AG20443 (cell line): ENCODE data around the gene CCDC171.
"Not testable (repeated sequence)": the region's sequence is repeated elsewhere in the genome, so short reads cannot be mapped to it uniquely, and the experiment has no call there.

Experiments used
- DNase-seq: peaks from one replicate; pipeline ENCODE4 v3.0.0; 2012; ENCODE audit warnings: low spot score, mixed read lengths

Gene CCDC171

DNA sequence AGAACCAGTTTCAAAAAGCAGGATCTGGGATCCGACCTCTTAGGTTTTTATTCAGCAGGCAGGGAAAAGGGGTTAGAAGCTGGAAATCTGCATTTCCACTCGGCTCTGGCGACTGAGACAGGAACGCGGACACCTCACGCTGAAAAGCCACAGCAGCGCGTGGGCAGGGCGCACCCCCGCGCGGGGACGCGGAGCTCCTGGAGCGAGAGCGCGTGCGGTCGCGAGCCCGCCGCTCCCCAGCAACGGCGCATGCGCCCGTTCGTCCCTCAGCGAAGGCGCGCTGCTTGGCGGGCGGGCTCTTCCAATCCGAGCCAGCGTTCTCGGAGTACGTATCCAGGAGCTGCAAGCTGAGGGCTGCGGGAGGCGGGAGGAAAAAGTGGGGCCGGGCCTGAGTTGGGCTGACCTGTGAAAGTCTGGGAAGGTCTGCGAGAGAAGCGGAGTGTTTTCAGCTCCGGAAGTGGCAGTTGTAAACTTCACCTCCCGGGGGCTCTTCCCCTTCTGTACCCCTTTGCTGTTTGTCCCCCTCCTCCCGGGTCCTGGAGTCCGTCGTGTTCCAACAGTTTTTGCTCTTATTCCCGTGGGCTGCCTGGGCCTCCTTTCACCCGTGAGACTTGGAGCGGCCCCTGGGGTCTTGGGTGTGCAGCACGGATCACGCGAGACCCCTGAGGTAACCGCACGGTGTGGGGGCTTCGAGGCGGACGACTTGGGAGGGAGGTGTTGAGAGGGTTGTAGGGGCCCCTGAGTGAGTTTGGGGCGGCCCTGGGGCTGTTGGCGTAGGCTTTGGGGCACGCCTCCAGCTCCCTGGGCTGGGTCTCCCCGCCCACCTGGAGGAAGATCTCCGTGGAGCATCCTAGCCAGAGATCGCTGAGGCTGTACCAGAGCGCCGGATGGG, at the start of gene CCDC171:
Gene CCDC171 (plus strand): TSS at position 408 of the 892 bp plus-strand sequence. CDS start 11,046 bp downstream, outside the sequence.
- peak; percentile 100 for DNase-seq

DNA sequence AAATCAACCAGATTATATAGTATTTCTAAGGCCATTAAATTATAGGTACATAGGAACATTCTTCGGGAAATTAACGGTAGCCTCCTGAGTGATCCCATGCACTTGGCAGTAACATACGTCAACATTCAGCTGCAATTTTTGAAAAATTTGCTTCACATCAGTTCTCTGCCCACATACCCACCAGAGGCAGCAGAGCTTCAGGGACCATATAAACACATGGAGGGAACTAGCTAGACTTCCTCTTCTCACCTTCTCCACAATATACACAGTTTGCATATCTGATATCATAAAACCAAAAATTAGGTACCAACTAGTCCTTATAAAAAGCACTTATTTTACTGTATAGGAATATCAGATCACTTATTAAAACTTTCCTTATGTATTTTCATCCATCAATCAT, 46.9 kb upstream of the CCDC171 start:
- no peak for DNase-seq

DNA sequence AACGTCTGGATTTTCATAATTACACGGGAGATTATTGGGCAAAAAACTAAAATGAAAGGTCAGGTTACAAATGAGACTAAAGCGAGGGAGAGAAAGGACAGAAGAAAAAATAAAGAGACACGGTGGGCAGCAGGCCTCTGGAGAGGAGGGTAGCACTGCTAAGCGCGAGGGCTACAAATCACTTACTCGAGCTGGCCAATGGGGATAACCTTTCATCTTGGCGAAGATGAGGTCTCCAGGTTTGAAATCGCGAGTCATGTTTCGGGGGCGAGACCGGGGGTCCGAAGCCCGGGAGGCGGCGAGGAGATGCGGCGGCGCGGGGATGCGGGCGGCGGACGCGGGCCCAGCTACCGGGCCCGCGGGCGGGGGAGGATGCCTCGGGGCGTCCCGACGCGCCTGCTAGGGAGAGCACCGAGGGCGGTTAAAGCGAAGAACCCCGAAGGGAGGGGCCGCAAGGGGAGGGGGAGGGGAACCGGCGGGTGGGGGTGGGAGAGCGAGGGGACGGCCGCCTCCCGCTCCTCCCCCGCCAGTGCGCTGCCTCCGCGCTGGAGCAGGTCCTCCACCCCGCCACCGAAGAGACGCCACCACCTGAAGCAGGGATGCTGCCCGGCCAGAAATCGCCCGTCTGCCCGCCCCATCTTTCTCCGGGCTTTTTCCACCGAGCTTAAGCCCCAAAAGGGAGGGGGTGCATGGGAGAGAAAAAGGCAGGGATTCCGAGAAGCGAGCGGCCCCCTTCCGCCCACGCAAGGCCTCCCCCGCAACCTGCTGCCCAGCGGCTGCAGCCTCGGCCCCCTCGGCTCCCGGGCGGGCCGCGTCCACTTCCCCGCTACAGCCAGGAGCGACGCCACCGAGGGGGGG, 42.7 kb upstream of the CCDC171 start:
- DNase-seq, result peak; percentile 76

DNA sequence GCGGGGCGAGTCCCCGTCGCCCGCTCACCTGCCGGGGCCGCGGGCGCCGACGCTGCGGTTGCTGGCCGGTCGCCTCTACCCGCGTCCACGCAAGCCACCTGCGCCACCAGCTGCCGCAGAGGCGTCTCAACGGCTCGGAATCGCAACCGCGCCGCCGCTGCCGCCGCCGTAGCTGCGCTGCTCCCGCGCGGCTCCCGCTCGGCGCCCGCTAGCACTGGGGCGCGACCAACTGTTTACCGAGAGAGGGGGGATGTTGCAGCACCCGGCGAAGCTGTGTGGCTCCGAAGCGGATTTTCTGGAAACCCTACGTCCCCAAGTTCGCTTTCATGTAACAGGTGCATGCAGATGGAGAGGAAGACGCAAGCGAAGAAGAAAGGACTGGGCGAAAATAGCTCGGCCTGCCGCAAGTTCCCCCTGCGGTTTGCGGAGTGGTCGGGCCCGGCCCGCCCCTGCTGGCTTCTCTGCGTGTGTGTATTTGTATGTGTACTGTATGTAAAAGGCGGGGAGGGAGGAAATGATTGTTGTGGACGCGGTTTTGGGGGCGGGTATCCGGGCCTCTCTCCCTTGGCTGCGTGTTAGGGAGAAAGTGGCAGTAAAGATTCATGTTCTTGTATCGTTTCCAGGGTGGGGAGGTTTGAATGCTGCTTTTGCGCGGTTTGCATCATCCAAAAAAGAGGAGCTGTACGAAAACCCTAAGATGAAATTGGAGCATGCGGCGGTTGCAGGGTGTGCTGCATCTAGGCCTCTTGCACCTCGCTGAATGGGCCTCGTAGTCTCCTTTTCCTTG, 41.9 kb upstream of the CCDC171 start, which contains the start of gene PSIP1:
Gene PSIP1 (minus strand): TSS at position 182 of the 787 bp plus-strand sequence. CDS start 782 bp downstream, outside the sequence.
- DNase-seq, result peak; percentile 89

DNA sequence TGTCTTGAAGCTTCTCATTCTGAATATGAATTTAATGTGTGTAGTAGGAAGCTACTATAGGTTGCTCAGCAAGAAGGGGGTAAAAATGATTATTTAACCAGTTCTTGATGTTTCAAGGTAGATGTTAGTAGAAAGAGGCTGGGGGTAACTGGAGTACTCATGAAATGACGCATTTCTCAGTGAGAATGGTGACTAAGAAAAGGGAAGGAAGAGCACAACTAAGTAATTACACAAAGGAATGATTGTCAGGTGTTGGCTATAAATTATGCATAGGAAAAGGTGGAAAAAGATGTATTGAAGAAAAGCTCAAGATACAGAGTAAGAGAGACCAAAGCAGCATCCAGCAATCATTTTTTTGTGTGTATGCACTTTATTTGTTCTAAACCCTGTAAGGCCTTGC, 40.6 kb upstream of the CCDC171 start:
- DNase-seq, result no peak

DNA sequence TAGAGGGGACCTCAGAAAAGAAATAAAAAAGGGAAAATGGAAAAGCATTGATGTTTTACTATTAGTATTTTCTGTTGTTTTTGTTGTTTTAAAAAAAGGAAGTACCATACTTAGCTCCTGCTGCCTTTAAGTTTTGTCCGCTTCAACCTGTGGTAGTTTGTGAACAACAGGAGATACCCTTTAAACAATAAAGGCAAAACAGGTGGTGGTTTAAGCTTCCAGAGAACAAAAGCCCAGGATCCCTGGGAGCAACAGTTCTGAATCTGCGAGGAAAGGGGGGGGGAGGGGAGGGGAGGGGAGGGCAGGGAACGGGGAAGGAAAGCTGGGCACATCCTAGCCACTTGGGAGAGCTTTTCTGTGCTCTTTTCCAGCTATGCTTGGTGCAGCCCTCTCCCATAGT, 40.0 kb upstream of the CCDC171 start:
- DNase-seq, result no peak

DNA sequence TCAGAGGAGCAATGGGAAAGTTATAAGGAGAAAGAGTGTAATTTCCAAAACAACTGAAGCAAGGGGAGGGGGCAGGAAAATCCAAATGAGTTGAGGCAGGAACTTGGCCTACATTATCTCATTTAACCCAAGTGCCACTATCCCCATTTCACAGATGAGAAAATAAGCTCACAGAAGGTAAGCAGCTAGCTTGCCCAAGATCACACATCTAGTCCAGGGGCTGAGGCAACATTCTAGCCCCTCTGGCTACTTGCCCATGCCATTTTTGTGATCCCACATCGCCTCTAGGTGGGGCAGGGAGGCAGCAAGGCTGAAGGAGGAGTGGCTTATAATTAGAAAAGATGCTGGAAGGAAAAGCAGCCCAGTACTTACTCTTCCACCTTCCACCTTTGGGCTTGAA, 39.5 kb upstream of the CCDC171 start:
- DNase-seq, result no peak

DNA sequence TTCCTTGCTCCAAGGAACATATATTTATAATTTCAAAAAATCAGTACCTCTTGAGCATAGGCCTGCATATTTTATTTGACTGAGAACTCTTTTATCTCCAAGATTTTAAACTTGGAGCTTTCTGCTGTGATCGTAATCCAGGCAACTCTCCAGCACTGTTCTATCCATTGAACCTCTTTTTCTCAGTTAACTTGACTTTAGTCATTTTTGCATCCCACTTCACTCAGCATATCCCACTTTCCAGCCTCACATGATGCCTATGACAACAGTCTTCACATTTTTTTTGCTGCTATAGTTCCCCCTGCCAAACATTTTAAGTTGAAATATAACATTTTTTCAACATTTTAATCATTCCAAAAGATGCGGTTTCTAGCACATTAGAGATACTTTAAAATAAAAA, 33.0 kb upstream of the CCDC171 start:
- no peak for DNase-seq

DNA sequence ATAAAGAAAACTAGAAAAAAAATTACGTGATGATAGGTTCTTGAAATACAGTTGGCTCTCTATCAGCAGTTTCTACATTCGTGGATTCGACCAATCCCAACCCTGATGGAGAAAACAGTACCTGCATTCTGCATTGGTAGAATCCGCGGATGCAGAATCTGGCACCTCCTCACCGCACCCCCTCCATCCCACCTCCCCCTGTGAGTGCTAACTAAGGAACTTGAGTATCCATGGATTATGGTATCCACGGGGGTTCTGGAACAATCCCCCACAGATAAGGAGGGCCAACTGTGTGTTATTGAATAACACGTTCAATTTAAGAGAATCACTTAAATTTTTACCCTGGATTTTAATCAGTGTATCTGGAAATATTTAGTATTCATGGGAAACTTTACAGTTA, 31.6 kb upstream of the CCDC171 start:
- no peak for DNase-seq

DNA sequence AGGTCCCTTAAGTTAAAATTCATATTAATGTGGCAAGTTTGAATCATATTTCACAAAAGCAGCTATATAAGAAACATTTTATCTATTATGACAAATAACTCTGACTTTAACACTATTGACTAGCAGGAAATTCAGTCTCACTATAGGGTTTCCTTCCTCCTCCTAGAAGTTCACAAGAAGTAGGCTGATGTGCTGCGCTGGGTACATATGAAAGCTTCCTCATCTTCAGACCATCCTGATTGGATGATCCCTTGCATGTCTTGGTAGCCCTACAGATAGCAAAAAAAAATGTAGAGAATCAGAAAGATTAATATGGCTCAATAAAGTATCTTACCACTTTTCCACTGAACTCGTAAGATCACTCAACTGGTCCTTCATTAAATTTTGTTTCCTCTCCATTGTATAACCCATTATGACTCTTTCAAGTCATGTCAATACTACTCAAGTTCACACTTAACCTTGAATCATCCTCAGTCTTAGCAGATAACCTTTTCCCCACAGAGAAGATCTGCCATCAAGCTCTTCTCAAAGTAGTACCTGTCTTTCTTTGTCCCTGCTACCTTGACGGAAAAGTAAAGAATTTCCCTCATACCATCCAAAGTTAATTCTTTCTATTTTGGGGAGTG, 30.6 kb upstream of the CCDC171 start:
- no peak for DNase-seq

DNA sequence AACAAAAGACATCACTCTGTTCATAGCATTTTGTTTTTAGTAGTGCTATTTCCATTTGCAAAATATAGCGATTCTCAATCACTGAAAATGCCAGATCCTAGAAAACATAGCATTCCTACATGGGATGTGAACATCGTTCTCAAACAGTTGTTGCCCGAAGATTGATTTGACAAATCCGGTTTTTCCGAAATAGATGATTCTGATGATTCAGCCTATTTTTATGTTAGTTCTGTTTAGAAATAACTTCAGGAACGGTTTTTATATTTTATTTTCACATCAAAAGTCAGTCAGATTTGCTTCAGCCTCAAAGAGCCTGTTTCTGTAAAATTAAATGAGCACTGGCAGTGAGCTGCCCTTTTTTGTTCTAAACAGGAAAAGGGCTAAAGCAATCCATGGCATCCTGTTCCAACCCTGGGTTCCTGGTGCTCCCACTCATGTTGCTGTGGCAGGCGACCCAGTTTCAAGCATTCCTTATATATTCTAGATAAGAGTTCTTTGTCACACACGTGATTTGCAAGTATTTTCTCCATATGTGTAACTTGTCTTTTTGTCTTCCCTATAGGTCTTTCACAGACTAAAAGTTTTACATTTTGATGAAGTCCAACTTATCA, 27.9 kb upstream of the CCDC171 start:
- no peak for DNase-seq

DNA sequence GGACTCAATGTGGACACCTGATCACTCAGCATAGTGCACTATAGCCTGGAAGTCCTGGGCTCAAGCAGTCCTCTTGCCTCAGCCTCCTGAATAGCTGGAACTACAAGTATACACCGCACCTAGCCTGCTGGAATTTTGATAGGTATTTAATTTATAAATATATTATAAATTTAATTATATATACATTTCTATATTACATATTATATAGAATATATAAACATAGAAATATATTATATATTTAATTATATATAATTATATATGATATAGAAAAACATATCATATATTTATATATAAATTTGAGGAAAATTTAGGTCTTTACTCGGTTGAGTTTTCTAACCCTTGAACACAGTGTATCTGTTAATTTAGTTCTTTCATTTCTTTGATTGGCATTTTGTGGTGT, 26.9 kb upstream of the CCDC171 start:
- no peak for DNase-seq

DNA sequence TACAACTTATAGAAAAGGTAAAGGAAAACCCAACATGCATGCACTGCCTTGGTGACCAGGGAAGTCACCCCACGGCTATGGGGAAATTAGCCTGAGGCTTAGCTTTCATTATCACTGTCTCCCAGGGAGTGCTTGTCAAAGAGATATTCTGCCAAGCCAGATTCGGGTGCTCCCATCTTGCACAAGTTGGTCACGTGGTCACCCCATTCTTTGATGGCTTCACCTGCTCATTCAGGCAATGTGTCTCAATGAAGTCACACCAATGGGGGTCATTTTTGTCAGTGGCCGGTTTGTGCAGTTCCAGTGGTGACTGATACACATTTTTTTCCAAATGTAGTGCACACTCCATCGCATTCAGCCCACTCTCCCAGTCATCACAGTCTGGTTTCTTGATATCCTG, 25.8 kb upstream of the CCDC171 start:
- not testable (repeated sequence) for DNase-seq

DNA sequence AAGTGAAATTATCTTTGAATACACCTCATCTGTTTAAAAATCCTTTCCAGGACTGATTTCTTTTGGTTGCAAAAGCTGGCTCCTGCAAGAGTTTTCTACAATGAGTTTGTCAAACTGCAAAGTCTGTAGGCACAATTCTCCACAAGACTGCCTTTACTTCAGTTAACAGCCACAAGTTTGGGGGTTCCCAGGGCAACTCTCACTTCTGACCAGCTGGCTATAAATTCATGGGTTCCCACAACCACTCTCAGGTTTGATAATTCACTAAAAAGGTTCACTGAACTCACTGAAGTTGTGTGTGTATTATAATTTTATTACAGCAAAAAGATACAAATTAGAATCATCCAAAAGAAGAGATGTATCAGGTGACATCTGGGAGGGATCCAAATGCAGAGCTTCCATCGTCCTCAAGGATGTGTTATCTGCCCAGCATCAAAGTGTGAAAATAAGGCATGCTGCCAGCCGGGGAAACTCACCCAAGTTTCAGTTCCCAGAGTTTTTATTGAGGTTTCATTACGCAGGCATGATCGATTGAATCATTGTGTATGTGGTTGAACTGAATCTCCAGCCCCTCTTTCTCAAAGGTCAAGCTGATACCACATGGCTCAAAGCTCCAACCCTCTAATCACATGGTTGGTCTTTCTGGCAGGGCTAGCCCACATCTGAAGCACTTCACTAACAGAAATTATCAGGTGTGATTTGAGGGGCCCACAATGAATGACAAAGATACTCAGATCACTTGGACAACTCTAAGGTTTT, 23.1 kb upstream of the CCDC171 start:
- DNase-seq, result no peak

DNA sequence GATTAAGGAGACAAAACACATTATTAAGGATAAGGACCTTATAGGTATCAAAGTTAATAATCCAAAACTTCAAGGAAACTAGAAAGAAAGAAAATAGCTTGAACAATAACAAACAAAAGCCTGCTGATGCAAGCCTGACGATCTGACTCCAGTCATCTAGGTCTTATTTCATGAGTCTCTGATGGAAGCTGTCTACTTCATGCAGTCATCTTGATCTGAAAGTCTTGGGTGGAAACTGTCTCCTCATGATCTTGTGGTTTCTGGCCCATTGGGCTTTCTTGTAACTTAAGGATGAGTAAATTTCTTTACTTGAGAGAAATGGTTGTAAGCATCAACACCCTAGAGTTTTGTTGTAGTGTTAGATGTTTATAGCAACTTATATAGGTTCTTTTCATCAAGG, 21.5 kb upstream of the CCDC171 start:
- DNase-seq, result no peak

DNA sequence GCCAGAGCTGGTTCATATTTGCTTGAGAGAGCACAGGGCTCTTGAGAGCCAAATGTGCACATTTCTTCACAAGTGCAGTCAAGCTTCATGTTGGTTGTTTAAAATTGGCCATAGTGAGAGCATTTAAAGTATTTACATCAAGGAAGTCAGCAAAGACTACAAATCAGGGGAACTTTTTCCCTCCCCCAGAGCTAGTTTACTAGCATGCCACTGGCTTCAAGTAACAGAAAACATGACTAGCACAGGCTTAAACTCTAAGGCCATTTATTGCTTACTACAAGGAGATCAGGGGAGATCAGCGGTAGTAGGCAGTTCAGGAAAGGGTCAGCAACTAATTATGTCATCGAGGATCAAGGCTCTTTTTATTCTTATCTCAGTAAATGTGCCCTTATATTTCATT, 11.0 kb upstream of the CCDC171 start:
- no peak for DNase-seq

DNA sequence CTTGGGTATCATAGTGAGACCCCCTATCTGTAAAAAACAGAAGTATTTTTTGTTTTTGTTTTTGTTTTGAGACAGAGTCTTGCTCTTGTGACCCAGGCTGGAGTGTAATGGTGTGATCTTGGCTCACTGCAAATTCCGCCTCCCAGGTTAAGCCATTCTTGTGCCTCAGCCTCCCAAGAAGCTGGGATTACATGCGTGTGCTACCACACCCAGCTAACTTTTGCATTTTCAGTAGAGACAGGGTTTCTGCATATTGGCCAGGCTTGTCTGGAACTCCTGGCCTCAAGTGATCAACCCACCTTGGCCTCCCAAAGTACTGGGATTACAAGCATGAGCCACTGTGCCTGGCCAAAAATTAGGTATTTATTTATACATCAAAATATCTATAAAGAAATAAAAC, 10.2 kb upstream of the CCDC171 start:
- DNase-seq, result no peak

DNA sequence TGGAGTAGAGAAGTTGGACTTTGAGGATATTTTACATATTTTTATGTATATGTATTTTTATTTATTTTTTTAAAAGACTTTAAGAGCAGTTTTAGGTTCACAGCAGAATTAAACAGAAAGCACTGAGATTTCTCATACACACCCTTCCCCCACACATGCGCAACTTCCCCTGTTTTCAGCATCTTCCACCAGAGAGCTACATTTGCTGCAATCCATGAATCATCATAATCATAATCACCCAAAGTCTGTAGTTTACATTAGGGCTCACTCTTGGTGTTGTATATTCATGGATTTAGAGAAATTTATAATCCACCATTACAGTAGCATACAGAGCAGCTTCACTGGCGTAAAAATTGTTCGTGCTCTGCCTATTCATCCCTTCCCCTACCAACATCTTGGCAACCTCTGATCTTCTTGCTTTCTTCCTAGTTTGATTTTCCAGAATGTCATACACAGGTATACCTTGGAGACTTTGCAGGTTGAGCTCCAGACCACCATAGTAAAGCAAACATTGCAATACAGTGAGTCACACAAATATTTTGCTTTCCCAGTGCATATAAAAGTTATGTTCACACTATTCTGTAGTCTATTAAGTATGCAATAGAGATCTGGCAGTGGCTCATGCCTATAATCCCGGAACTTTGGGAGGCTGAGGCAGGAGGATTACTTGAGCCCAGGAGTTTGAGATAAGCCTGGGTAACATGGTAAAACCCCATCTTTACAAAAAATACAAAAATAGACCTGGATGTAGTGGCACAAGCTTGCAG, 9.6 kb upstream of the CCDC171 start:
- DNase-seq, result no peak

DNA sequence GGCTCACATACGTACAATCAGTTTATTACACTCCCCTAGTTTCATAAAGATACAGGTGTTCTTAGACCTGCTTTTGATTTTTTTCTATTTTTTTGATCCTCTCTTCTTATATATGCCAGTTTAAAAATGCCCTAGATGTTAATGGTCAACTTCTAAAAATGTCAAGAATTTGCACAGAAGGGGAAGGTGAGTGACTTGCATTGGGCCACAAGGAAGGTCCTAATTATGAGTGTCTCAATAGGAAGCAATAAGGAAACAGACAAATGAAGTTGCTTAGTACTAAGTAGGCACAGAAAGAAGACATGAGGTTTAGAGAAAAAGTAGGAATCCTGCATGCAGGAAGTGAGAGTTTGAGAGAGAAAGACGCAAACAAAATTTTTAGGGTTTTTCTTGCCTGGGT, 3.2 kb upstream of the CCDC171 start:
- DNase-seq, result no peak

DNA sequence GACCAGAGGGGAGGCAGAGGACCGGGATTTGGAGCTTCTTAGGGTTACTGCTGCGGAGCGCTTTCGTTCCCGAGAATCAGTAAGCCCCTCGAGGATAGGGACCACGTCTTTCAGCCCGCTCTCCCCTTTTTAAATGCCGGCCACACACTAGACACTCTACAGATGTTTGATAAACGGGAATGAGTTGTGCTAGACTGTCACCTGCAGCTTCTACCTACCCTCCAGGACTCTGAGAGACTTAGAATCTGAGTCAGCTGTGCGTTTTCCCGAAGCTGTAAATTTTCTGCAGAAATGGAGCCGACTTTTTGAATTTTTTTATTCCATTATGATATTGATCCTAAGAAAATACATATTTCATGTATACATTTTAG, 670 bp downstream of the CCDC171 start:
- DNase-seq, result no peak
